ENCODE results near the gene BCL6B.

BCL6B gene

DNA sequence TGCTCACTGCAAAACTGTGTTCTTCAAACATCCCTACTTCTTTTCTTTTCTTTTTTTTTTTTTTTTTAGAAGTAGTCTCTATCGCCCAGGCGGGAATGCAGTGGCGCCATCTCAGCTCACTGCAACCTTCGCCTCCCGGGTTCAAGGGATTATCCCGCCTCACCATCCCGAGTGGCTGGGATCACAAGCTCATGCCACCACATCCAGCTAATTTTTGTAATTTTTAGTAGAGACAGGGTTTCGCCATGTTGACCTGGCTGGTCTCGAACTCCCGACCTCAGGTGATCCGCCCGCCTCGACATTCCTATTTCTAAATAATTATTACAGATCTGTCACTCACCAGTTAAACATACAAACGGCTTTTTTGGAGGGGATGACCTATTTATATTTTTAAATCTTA lies 11.4 kb upstream of the BCL6B start:
- TF ChIP-seq EZH2 (IDR thresholded peaks at IDR 0.05; ENCODE audit: borderline replicate concordance, low read depth, low read length, severe bottlenecking), result no peak
- TF ChIP-seq, protein P1, sequence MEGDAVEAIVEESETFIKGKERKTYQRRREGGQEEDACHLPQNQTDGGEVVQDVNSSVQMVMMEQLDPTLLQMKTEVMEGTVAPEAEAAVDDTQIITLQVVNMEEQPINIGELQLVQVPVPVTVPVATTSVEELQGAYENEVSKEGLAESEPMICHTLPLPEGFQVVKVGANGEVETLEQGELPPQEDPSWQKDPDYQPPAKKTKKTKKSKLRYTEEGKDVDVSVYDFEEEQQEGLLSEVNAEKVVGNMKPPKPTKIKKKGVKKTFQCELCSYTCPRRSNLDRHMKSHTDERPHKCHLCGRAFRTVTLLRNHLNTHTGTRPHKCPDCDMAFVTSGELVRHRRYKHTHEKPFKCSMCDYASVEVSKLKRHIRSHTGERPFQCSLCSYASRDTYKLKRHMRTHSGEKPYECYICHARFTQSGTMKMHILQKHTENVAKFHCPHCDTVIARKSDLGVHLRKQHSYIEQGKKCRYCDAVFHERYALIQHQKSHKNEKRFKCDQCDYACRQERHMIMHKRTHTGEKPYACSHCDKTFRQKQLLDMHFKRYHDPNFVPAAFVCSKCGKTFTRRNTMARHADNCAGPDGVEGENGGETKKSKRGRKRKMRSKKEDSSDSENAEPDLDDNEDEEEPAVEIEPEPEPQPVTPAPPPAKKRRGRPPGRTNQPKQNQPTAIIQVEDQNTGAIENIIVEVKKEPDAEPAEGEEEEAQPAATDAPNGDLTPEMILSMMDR (IDR thresholded peaks at IDR 0.05; ENCODE audit: borderline replicate concordance, extremely low read depth, low read length, poor library complexity, severe bottlenecking), result no peak
- no peaks in the 10 kb centered on the region for H3K27me3 ChIP-seq (ENCODE audit: insufficient read depth, low read length, poor library complexity)
- H3K79me2 ChIP-seq (ENCODE audit: insufficient read depth, low read length), result peaks cover 75% of the 10 kb centered on the region
- peaks cover 53% of the 10 kb centered on the region for H3K4me1 ChIP-seq (ENCODE audit: insufficient read depth, low read length)
- peak overlapping the region; percentile 99; the same call in 1 of the 2 replicates for H3K27ac ChIP-seq (ENCODE audit: low read length)
- H3K36me3 ChIP-seq (ENCODE audit: insufficient read depth, low read length), result peaks cover 25% of the 10 kb centered on the region
- H3K4me3 ChIP-seq (ENCODE audit: low read depth in 1 of 2, low read length in 2 of 2), result peak overlapping the region; percentile 96 to 98; a peak in 3 of 4 replicates
- DNase-seq, result no peak
- no peak for ATAC-seq (ENCODE audit: insufficient read depth, low read depth)
- H2AFZ ChIP-seq (ENCODE audit: low read depth, low read length), result no peak overlapping the region
- peak overlapping the region; percentile 94 for H3K4me2 ChIP-seq (ENCODE audit: insufficient read depth, low read length)
- peak overlapping the region; percentile 85 for H3K9ac ChIP-seq (ENCODE audit: low read depth, low read length)
- H3K9me3 ChIP-seq (ENCODE audit: insufficient read depth, low read length, severe bottlenecking), result no peaks in the 10 kb centered on the region
- H4K20me1 ChIP-seq (ENCODE audit: insufficient read depth, low read length), result peaks cover 13% of the 10 kb centered on the region; the same call in 1 of the 2 replicates

DNA sequence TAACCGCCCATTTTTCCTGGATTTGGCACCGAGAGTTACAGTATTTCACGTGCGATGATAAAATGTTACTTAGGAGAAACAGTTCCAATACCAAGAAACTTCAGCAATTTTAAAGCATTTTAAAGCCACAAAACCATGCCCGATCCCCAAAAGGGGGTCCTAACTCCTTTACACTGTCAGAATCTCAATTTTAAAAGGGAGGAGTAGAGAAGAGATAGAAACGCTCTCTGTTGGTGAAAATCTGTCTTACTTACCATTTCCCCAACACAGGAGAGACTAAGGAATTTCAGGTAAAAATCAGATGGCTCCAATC lies 11.0 kb upstream of the BCL6B start:
- H3K9ac ChIP-seq (ENCODE audit: low read depth, low read length), result peak overlapping the region; percentile 85
- peak overlapping the region; percentile 94 for H3K4me2 ChIP-seq (ENCODE audit: insufficient read depth, low read length)
- peaks cover 30% of the 10 kb centered on the region for H3K36me3 ChIP-seq (ENCODE audit: insufficient read depth, low read length)
- H3K79me2 ChIP-seq (ENCODE audit: insufficient read depth, low read length), result peaks cover 77% of the 10 kb centered on the region
- H3K27me3 ChIP-seq (ENCODE audit: insufficient read depth, low read length, poor library complexity), result no peaks in the 10 kb centered on the region
- ATAC-seq (ENCODE audit: insufficient read depth, low read depth) (no peak), DNase-seq (no peak)
- peak overlapping the region; percentile 96 to 98 for H3K4me3 ChIP-seq (ENCODE audit: low read depth in 1 of 2, low read length in 2 of 2)
- TF ChIP-seq EZH2 (IDR thresholded peaks at IDR 0.05; ENCODE audit: borderline replicate concordance, low read depth, low read length, severe bottlenecking), result no peak
- TF ChIP-seq, protein P1 (IDR thresholded peaks at IDR 0.05; ENCODE audit: borderline replicate concordance, extremely low read depth, low read length, poor library complexity, severe bottlenecking), result no peak
- peaks cover 58% of the 10 kb centered on the region for H3K4me1 ChIP-seq (ENCODE audit: insufficient read depth, low read length)
- peak overlapping the region; percentile 93 for H2AFZ ChIP-seq (ENCODE audit: low read depth, low read length)
- no peaks in the 10 kb centered on the region for H3K9me3 ChIP-seq (ENCODE audit: insufficient read depth, low read length, severe bottlenecking)
- peaks cover 12% of the 10 kb centered on the region; the same call in 1 of the 2 replicates for H4K20me1 ChIP-seq (ENCODE audit: insufficient read depth, low read length)
- H3K27ac ChIP-seq (ENCODE audit: low read length), result peak overlapping the region; percentile 99

DNA sequence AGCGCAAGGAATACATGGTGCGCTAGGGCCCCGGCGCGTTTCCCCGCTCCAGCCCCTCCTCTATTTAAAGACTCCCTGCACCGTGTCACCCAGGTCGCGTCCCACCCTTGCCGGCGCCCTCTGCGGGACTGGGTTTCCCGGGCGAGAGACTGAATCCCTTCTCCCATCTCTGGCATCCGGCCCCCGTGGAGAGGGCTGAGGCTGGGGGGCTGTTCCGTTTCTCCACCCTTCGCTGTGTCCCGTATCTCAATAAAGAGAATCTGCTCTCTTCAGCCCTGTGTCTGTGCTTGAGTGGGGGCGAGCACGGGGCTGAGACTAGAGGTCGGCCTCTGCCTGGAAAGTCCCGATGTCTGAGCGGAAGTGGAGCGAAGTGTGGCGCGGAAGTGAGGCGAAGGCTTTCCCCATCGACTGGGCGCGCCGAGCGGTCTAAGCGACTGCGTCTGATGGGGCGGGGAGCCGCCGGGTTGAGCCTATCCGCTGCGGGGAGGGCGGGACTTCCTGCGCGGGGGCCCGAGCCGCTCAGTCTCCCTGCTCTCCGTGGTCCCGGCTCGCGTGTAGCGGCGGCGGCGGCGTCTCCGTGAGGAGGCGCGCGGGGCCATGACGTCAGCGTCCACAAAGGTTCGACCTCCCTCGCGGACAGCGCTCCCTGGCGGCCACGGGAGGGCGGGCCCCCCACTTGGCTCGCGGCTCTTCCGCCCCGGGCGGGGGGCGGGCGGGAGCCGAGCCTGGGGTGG lies 8.4 kb upstream of the BCL6B start:
- Histone ChIP-seq H3K36me3 (ENCODE audit: insufficient read depth, low read length) (peaks cover 39% of the 10 kb centered on the region), H3K79me2 (ENCODE audit: insufficient read depth, low read length) (peaks cover 59% of the 10 kb centered on the region), H3K4me2 (ENCODE audit: insufficient read depth, low read length) (peak overlapping the region; percentile 94), H3K4me1 (ENCODE audit: insufficient read depth, low read length) (peaks cover 68% of the 10 kb centered on the region), H3K9ac (ENCODE audit: low read depth, low read length) (peak overlapping the region; percentile 85), H4K20me1 (ENCODE audit: insufficient read depth, low read length) (peaks cover 11% of the 10 kb centered on the region; the same call in 1 of the 2 replicates), H2AFZ (ENCODE audit: low read depth, low read length) (peak overlapping the region; percentile 72), H3K27me3 (ENCODE audit: insufficient read depth, low read length, poor library complexity) (no peaks in the 10 kb centered on the region), H3K9me3 (ENCODE audit: insufficient read depth, low read length, severe bottlenecking) (no peaks in the 10 kb centered on the region), H3K27ac (ENCODE audit: low read length) (peak overlapping the region; percentile 99), H3K4me3 (ENCODE audit: low read depth in 1 of 2, low read length in 2 of 2) (peak overlapping the region; percentile 96 to 98; a peak in 3 of 4 replicates)
- DNase-seq, result peak; percentile 97
- TF ChIP-seq, protein P1 (IDR thresholded peaks at IDR 0.05; ENCODE audit: borderline replicate concordance, extremely low read depth, low read length, poor library complexity, severe bottlenecking), result peak; percentile 70
- TF ChIP-seq EZH2 (IDR thresholded peaks at IDR 0.05; ENCODE audit: borderline replicate concordance, low read depth, low read length, severe bottlenecking), result no peak
- peak; percentile 85 for ATAC-seq (ENCODE audit: insufficient read depth, low read depth)

Data from DND-41 (cell line).